HuH-7.5 (cell line): Measurements from ENCODE around the gene FKRP.
"Not testable (repeated sequence)": the region's sequence is repeated elsewhere in the genome, so short reads cannot be mapped to it uniquely, and the experiment has no call there.

Experiments
- DNase-seq: peaks from one replicate; pipeline ENCODE4 v3.0.0; 2011; ENCODE audit warnings: low spot score

The FKRP gene

GRCh38 chr19:46759817-46760333 is 14.0 kb downstream of the FKRP start:
- no peak for DNase-seq

- no peak for DNase-seq
Observed at GRCh38 chr19:46760363-46760762, 14.5 kb downstream of the FKRP start.

- DNase-seq: not testable (repeated sequence)
Observed at GRCh38 chr19:46760897-46761296, 15.0 kb downstream of the FKRP start.

GRCh38 chr19:46761418-46761831 is 15.6 kb downstream of the FKRP start:
- no peak for DNase-seq

- no peak for DNase-seq
Observed at GRCh38 chr19:46762245-46762890, 16.5 kb downstream of the FKRP start.

- peak; percentile 71 for DNase-seq
Observed at GRCh38 chr19:46764817-46765291, 19.0 kb downstream of the FKRP start.

GRCh38 chr19:46766569-46767317 is 20.9 kb downstream of the FKRP start:
- peak; percentile 60 for DNase-seq

- not testable (repeated sequence) for DNase-seq
Observed at GRCh38 chr19:46768746-46769145, 22.9 kb downstream of the FKRP start.

GRCh38 chr19:46772170-46773017 is 26.5 kb downstream of the FKRP start:
- no peak for DNase-seq

GRCh38 chr19:46773018-46773399 is 27.2 kb downstream of the FKRP start:
- DNase-seq: no peak

GRCh38 chr19:46775642-46776258 is 29.9 kb downstream of the FKRP start:
- no peak for DNase-seq

- DNase-seq: no peak
Observed at GRCh38 chr19:46776927-46777911, 31.4 kb downstream of the FKRP start.

- DNase-seq: not testable (repeated sequence)
Observed at GRCh38 chr19:46777956-46778645, 32.2 kb downstream of the FKRP start.

GRCh38 chr19:46782355-46783019 is 36.6 kb downstream of the FKRP start:
- no peak for DNase-seq

- DNase-seq: no peak
Observed at GRCh38 chr19:46783670-46784069, 37.8 kb downstream of the FKRP start.

- DNase-seq: peak; percentile 91
Observed at GRCh38 chr19:46784262-46785053, 38.6 kb downstream of the FKRP start.

GRCh38 chr19:46785054-46785979 is 39.5 kb downstream of the FKRP start:
- DNase-seq: no peak

- DNase-seq: no peak
Observed at GRCh38 chr19:46785980-46786235, 40.1 kb downstream of the FKRP start.
